Transverse colon (tissue), 4 donors: ENCODE measurements around the gene PLIN5.

Source experiments
- POLR2A ChIP-seq: fragments of 450-650 bp; IDR thresholded peaks from one replicate; pipeline ENCODE4 v1.6.1; 2016; ENCODE audit warnings: antibody characterized with exemption, mild to moderate bottlenecking, moderate library complexity
- POLR2AphosphoS5 ChIP-seq, 3 donors: sonication (generic); formaldehyde crosslinking; IDR thresholded peaks; one replicate each; pipeline ENCODE4 v1.6.1; 2016; ENCODE audit warnings: antibody characterized with exemption in 3 of 3
- TF ChIP-seq, protein P1 (sequence below), 5 experiments: fragments of 200-600 bp in 3 of 5; fragments of 450-650 bp in 2 of 5; sonication (generic) in 3 of 5; IDR thresholded peaks; 1 replicate in 2 of 5; 2 replicates in 3 of 5; pipeline ENCODE4 v1.5.1; 2016 to 2017; ENCODE audit warnings: antibody characterized with exemption in 5 of 5, inconsistent platforms in 3 of 5, mild to moderate bottlenecking in 2 of 5, moderate library complexity in 1 of 5

DNA sequence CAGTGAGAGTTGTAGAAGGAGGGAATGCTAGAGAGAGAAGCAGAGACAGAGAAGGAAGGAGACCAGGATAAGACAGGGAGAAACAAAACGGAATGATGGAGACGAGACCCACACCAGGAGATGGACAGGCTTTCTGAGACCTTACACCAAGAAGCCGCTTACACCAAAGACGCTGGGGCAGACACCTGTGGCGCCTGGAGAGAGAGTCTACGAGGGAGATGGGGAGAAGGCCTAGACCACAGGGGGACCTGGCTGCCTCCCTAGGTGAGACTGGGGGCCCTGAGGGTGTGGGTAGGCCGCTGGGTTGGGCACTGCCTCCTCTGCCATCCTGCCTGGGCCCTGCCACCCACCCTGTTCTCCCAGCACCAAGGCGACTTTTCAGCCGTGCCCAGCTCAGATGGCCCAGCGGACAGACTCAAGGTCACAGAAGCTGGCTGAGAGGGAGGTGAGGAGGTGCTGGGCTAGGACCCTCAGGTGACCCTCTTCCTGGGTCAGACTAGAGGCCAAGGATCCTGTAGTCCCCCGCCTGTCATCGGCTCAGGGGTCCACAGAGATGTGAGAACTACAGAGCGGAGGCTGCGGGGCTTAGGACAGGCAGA, 5.0 kb downstream of the PLIN5 start:
- TF ChIP-seq POLR2A (no peak), POLR2AphosphoS5 (IDR thresholded peaks at IDR 0.05) (no peak)
- TF ChIP-seq, protein P1, sequence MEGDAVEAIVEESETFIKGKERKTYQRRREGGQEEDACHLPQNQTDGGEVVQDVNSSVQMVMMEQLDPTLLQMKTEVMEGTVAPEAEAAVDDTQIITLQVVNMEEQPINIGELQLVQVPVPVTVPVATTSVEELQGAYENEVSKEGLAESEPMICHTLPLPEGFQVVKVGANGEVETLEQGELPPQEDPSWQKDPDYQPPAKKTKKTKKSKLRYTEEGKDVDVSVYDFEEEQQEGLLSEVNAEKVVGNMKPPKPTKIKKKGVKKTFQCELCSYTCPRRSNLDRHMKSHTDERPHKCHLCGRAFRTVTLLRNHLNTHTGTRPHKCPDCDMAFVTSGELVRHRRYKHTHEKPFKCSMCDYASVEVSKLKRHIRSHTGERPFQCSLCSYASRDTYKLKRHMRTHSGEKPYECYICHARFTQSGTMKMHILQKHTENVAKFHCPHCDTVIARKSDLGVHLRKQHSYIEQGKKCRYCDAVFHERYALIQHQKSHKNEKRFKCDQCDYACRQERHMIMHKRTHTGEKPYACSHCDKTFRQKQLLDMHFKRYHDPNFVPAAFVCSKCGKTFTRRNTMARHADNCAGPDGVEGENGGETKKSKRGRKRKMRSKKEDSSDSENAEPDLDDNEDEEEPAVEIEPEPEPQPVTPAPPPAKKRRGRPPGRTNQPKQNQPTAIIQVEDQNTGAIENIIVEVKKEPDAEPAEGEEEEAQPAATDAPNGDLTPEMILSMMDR (IDR thresholded peaks at IDR 0.05): no peak
